Testis (tissue), 2 donors: ENCODE data around the gene SHISA6.

Experiments used
- POLR2A ChIP-seq: fragments of 450-650 bp; IDR thresholded peaks from one replicate; pipeline ENCODE4 v1.6.1; 2017; ENCODE audit warnings: antibody characterized with exemption, mild to moderate bottlenecking, moderate library complexity
- TF ChIP-seq, protein P1 (sequence below), 3 experiments: fragments of 450-650 bp in 2 of 3; fragments of 200-600 bp in 1 of 3; sonication (generic) in 1 of 3; IDR thresholded peaks; one replicate each; pipeline ENCODE4 v1.5.1; 2016 to 2019; ENCODE audit warnings: antibody characterized with exemption in 3 of 3, mild to moderate bottlenecking in 2 of 3, moderate library complexity in 1 of 3

DNA sequence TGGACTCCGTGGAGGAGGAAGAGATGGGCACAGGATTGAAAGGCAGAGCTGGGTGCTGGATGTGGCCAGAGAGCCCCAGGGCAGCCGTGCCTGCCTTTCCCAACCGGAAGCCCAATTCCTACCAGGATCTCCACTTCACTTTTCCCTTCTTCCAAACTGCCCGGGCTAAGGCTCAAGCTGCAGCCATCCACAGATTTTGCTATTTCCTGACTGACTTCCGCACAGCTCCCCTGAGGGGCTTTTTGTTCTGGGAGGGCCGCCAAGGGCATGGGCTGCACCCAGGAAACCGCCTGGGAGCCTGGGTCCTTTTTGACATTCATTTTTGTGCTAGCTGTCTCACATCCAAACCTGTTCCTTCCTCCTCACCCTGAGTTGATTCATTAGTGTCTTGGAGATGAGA is 4.2 kb downstream of the SHISA6 start:
- TF ChIP-seq, protein P1, sequence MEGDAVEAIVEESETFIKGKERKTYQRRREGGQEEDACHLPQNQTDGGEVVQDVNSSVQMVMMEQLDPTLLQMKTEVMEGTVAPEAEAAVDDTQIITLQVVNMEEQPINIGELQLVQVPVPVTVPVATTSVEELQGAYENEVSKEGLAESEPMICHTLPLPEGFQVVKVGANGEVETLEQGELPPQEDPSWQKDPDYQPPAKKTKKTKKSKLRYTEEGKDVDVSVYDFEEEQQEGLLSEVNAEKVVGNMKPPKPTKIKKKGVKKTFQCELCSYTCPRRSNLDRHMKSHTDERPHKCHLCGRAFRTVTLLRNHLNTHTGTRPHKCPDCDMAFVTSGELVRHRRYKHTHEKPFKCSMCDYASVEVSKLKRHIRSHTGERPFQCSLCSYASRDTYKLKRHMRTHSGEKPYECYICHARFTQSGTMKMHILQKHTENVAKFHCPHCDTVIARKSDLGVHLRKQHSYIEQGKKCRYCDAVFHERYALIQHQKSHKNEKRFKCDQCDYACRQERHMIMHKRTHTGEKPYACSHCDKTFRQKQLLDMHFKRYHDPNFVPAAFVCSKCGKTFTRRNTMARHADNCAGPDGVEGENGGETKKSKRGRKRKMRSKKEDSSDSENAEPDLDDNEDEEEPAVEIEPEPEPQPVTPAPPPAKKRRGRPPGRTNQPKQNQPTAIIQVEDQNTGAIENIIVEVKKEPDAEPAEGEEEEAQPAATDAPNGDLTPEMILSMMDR (IDR thresholded peaks at IDR 0.05) = no peak
- no peak for TF ChIP-seq POLR2A
